Right forelimb (tissue), 1 donor: ENCODE data around the gene SLAMF6.
"Not testable (repeated sequence)": the region's sequence is repeated elsewhere in the genome, so short reads cannot be mapped to it uniquely, and the experiment has no call there.

ENCODE experiments used
- DNase-seq: peaks from one replicate; pipeline ENCODE4 v3.0.0-alpha.2; 2018

SLAMF6 gene

DNA sequence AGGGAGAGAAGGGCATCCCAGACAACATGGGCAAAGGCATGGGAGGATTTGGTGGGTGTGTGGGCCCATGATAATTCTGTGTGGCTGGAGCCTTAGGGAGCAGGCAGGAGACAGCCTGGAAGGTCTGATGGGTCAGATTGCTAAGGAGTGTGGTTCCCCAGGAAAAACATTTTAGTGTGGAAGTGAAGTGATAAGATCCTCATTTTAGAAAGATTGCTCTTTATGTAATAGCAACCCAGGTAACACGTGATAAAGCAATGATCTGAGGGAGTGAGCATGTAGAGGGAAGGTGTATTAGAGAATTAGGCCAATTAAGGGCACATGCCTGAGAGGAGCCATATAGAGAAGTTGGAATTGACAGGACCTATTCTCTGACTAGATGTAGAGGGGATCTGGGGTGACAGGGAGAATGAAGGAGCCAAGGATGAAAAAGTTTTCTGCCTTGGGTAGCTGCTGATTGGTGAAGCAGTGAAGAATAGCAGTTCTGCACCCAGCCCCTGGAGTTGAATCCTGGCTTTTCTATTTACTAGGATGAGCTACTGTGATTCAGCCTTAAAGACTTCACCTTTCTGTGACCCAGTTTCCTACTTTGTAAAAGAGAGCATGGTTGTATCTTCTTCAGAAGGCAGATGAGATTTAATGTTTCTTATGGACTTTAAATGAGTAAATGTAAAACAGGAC is 18.7 kb upstream of the SLAMF6 start:
- no peak for DNase-seq

DNA sequence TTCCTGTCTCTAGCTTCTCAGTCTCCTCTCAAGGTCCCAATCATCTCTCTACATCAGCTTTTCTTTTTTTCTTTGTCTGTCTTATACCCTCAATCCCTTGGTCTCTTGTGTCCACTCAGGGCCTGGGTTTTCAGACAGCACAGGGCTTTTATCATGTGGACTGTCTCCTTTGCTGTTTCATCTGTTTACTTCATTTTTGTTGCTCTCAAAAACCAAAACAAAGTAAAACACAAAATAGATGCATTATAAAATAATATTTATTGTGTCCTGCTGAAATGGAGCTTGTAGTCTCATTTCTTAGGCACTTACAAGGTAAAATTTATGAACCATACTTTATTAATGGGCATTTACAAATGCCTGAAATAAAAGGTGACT is 17.8 kb upstream of the SLAMF6 start:
- DNase-seq: no peak

DNA sequence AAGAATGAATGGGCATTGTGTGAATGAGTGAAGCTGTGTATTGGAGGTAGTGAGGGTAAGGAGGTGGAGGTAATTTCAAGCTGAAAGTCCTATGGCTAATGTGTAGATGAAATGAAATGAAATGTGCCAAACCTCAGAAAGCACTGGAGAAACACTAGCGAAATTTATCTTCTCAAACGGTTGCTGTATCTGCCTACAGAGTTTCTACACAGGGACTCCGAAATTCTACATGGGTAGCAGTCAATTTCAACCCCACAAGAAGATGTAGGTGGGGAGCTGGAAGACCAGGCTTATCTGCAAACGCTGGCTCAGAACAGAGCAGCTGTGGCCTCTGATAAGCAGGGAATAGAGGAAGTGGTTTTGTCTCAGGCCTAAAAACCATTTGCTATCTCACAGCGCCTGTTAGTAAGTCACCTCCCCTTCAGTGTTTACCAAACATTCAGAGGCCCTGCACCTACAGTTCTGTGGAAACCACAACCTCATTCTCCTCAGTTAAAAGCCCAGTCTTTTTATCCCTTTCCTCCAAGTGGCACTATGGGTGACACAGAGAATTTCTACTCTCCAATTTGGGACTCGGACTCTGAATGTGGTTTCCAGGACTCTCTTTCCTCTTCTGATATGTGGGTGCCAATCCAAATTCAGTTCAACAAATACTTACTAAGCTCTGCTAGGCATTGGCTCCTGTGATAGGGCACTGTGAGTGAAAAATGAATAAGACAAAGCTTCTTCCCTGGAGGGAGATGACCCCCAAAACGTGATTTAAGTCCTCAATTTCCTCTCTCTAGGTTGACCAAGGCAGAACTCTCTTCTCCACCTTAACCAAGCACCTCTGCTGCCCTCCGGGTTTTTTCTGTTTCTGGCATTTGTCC is 17.2 kb upstream of the SLAMF6 start:
- no peak for DNase-seq

DNA sequence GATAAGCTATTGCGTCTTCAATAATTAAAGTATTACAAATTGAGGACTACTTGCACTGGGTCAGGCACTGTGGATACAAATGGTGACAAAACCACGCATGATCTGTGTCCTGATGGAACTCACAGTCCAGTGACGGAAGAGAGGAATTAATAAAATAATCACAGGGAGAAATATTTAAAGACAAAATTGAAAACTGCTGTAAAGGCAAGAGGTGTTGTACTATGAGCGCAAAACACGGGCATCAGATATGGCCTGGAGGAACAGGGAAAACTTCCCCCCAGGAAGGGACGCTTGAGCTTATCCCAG is 16.6 kb upstream of the SLAMF6 start:
- no peak for DNase-seq

DNA sequence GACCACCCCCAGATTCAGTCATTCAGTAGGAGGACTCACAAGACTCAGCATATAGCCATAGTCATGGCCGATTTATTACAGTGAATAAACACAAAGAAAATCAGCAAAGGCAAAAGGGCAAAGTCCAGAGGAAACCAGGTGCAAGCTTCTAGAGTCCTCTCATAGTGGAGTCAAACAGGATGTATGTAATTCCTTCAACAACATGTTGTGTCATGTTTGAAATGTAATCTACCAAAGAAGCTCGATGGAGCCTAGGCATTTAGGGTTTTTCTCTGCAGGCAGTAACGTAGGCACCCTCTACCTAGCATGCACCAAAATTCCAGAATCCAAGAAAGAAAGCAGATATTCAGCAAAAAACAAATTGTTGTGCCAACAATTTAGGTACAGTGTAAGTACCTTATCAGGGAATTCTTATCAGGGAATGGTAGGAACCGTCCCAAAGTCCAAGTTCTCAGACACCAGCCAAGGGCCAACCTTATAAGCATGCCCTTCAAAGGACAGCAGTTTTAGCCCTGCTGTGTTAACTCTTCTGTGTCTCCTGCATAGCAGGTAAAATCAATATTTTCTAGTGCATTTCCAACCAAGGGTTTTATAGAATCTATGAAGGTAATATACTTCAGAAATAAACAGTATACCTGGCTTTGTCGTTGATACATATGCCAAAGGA is 16.1 kb upstream of the SLAMF6 start:
- no peak for DNase-seq

DNA sequence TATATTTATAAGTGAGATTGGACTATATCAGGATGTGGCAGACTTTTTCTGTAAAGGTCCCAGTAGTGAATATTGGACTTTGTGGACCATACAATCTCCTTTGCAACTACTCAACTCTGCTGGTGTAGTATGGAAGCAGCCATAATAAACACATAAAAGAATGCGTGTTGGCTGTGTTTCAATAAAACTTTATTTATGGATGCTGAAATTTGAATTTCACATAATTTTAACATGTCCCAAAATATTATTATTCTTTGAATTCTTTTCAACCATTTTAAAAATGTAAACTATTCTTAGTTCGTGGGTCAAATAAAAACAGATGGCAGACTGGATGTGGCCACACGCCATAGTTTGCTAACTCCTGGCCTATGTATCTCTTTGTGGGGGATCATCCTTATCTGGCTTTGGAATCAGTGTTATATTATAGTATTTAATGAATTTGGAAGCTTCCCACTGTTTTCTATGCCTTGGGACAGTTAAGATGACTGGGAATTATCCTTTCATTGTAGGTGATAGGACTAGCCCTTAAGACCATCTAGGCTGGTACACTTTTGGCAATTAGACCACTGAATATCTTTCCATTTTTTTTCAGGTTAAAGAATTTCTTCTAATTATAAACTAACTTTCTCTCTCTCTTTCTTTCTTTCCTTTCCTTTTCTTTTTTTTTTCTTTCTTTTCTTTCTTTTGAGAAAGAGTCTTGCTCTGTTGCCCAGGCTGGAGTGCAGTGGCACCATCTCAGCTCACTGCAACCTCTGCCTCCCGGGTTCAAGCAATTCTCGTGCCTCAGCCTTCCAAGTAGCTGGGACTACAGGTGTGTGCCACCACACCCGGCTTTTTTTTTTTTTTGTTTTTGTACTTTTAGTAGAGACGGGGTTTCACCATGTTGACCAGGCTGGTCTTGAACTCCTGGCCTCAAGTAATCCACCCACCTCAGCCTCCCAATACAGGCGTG is 14.9 kb upstream of the SLAMF6 start:
- no peak for DNase-seq

DNA sequence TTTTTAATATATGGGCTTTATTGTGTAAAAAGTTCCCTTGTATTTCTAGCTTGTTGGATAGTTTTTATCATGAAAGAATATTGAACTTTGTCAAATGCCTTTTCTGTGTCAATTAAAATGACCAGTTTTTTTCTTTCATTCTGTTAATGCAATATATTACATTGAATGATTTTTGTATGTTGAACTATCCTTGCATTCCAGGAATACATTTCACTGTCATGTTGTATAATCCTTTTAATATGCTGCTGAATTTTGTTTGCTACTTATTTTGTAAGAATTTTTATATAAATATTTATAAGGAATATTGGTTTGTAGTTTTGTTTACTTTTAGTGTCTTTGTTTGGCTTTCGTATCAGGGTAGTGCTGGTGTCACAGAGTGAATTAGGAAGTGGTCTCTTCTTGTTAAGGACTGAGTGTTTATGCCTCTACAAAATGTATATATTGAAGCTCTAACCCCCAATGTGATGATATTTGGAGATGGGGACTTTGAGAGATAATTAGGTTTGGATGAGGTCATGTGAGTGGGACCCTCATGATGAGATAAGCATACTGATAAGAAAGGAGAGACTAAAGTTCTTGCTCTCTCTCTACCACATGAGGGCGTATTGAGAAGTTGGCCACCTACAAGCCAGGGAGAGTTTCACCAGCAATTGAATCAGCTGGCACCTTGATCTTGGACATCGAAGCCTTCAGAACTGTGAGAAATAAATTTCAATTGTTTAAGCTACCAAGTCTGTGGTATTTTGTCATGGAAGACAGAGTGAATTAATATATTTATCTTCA is 12.0 kb upstream of the SLAMF6 start:
- no peak for DNase-seq

DNA sequence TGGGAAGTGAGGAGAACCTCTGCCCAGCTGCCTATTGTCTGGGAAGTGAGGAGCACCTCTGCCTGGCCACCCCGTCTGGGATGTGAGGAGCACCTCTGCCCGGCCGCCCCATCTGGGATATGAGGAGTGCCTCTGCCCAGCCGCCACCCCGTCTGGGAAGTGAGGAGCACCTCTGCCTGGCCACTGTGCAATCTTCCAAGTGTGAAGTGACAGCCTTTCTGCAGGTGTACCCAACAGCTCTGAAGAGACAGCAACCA is 9.4 kb upstream of the SLAMF6 start:
- not testable (repeated sequence) for DNase-seq

DNA sequence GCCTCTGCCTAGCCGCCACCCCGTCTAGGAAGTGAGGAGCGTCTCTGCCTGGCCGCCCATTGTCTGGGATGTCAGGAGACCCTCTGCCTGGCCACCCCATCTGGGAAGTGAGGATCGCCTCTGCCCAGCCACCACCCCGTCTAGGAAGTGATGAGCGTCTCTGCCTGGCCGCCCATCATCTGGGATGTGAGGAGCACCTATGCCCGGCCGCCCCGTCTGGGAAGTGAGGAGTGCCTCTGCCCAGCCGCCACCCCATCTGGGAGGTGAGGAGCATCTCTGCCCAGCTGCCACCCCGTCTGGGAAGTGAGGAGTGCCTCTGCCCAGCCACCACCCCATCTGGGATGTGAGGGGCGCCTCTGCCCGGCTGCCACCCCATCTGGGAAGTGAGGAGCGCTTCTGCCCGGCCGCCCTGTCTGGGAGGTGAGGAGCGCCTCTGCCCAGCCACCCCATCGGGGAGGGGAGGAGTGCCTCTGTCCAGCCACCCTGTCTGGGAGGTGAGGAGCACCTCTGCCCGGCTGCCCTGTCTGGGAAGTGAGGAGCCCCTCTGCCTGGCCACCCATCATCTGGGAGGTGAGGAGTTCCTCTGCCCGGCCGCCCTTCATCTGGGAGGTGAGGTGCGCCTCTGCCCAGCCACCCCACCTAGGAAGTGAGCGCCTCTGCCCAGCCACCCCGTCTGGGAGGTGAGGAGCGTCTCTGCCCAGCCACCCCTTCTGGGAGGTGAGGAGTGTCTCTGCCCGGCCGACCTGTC is 8.9 kb upstream of the SLAMF6 start:
- DNase-seq: not testable (repeated sequence)

DNA sequence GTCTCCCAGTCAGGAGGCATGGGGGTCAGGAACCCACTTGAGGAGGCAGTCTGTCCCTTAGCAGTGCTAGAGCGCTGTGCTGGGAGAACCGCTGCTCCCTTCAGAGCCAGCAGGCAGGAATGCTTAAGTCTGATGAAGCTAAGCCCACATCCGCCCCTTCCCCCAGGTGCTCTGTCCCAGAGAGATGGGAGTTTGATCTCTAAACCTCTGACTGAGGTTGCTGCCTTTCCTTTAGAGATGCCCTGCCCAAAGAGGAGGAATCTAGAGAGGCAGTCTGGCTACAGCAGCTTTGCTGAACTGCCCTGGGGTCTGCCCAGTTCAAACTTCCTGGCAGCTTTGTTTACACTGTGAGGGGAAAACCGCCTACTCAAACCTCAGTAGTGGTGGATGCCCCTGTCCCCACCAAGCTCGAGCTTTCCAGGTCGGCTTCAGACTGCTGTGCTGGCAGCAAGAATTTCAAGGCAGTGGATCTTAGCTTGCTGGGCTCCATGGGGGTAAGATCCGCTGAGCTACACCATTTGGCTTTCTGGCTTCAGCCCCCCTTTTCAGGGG is 6.4 kb upstream of the SLAMF6 start:
- DNase-seq: not testable (repeated sequence)

DNA sequence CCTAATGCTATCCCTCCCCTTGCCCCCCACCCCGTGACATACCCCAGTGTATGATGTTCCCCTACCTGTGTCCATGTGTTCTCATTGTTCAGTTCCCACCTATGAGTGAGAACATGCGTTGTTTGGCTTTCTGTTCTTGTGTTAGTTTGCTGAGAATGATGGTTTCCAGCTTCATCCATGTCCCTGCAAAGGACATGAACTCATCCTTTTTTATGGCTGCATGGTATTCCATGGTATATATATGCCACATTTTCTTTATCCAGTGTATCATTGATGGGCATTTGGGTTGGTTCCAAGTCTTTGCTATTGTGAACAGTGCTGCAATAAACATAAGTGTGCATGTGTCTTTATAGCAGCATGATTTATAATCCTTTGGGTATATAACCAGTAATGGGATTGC is 734 bp upstream of the SLAMF6 start:
- not testable (repeated sequence) for DNase-seq

DNA sequence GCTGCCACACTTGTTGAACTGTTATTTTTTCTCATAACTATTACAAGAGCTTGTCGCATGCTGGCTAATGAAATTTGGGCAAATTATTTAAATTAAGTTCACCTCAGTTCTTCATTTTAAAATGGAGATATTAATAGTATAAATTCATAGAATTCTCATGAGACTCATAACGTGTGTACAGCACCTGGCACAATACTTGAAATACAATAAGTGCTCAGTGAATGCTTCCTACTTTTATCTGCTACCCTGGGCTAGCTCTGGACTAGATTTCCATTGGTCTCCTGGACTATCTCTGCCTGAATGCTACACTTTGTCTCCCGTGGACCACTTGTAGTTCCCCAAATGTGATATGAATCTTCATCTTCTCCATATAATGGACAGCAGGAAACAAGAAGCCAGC is 919 bp downstream of the SLAMF6 start:
- no peak for DNase-seq

DNA sequence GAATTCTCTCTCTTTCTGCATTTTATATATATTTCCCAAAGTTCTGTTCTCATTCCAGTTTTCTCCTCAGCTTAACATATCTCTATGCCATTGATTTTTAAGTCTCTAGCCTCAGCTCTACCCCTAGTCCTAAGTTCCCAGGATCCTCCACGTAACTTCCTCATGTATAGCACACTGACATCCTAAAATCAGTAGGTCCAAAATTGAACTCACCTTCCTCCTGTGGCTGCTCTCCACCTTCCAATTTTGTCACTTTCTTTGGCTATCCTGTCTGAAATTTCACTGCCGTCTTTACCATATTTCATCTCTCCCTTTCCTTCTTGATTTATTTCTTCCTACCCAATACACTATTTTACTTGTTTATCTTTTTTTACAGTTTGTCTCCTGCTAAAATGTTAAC is 1.5 kb downstream of the SLAMF6 start:
- no peak for DNase-seq

DNA sequence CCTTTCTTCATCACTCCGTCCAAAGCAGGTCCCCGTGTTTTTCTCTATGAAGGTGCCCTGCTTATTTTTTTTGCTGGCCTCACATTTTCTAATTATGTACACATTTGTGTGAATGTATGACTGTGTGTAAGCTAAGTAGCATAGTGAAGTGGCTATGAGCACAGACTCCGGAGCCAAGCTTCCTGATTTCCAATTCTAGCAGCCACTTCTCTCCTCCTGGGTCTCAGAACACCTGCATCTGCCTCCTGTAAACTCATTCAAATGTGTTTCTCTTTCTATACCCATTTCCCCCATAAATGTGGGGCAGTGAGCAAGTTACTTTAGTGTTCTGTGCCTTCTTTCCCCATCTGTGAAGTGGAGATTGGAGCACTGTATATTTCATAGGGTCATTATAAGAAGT is 2.1 kb downstream of the SLAMF6 start:
- DNase-seq: no peak

DNA sequence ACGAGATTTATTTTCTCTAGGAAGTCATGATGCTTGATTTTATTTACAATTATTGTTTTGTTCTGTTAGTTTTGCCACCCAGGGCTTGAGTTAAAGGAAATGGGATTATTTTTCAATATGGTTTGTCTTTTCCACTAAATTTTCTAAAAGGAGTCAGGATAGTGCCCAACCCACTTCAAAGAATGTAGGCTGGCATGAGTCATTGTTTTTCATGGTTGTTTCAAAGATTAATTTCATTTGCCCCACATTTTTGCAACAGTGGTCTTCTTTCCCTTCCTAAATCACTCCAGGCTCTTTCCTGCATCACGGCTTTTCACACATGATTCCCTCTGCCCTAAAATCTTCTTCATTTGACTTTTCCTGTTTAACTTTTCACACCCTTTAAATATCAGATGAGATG is 2.5 kb downstream of the SLAMF6 start:
- DNase-seq: no peak

DNA sequence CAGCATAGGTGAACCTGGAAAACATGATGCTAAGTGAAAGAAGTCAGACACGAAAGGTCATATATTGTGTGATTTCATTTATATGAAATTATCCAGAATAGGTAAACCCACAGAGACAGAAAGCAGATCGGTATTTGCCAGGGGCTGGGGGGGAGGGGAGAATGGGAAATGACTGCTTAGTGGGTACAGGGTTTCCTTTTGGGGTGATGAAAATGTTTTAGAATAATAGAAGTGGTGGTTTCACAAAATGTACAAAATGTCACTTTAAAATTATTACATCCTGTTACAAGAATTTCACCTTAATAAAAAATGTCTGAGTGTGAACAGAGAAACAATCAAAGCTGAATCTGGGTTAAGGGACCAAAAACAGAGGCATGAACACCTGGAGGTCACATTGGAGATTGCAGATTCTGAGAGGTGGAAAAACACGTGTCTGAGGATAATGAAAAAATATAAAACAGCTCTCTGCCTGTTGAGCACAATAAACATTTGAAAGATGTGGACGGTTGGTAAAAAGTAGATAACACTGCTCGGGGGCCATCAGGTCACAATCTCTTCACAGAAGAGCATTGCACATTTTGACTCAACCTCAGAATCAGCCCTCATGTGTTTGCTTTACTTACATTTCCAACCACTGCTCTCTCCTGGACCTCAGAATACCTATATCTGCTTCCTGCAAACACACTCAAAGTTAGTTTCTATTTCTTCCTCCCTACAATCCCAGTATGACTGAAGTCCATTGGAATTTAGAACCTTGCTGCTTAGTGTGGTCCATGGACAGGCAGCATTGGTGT is 3.2 kb downstream of the SLAMF6 start:
- no peak for DNase-seq

DNA sequence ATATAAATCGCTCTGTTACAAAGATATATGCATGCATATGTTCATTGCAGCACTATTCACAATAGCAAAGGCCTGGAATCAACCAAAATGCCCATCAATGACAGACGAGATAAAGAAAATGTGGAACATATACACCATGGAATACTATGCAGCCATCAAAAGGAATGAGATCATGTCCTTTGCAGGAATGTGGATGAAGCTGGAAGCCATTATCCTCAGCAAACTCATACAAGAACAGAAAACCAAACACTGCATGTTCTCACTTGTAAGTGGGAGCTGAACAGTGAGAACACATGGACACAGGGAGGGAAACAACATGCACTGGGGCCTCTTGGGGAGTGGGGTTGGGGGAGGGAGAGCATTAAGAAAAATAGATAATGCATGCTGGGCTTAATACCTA is 5.5 kb downstream of the SLAMF6 start:
- not testable (repeated sequence) for DNase-seq

DNA sequence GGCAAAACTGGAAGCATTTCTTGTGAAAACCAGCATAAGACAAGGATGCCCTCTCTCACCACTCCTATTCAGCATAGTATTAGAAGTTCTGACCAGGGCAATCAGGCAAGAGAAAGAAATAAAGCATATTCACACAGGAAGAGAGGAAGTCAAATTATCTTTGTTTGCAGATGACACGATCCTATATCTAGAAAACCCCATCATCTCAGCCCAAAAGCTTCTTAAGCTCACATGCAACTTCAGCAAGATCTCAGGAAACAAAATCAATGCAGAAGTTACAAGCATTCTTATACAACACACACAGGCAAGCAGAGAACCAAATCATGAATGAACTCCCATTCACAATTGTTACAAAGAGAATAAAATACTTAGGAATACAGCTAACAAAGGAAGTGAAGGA is 7.1 kb downstream of the SLAMF6 start:
- DNase-seq: not testable (repeated sequence)

DNA sequence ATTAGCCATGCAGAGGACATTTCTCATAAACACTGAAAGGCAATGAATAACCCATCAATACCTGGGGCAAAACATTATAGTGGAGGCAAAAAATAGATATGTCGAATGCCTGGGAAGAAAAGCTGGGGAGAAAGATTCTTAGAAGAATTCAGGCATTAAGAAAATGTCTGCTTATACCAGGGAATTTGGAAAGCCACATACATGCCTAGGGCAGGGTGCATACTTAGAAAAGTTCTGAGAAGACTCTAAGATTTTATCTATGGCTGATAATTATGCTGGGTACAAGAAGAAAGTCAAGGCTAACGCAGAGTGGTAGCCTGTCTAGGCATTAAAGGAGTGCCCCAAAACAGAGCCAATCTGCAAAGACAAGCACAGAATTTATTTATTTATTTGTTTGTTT is 18.4 kb downstream of the SLAMF6 start:
- no peak for DNase-seq

DNA sequence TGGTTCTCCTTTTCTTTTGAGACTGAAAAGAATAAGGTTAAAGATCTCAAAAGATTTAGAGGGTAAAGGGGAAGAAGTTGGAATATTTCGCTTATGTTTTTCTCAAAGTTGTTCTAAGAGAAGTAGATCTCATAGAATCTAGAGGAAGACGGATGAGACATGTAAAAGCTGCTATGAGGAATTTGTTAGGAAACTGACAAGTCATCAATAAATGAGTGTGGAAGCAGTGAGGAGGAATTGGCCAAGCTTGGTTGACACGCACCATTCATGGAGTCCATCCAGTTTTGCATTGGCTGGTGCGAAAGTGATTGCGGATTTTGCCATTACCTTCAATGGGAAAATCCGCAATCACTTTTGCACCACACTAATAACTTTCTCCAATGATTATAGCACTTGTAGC is 20.0 kb downstream of the SLAMF6 start:
- DNase-seq: no peak
